ENCODE data around the gene GRIK5. TPM values are rescaled to one million over a fixed set of nuclear protein-coding genes. Genes with fewer than 3 reads are reported as not detected.

The GRIK5 gene
- total and polyA plus RNA-seq, 2 of the 8 experiments (the other 6 are each of a cell fraction or from before 2014, with no cell fraction given): 17.8 to 42.9 TPM

- H3K4me1 ChIP-seq (replicated peaks in 1 of 4; ENCODE audit: control insufficient read depth in 3 of 4, insufficient read depth in 4 of 4, low read length in 3 of 4): no peaks in the 10 kb centered on the region
- ChIA-PET POLR2A (ENCODE audit: partially characterized antibody) (interaction anchor here (0.6 to 0.8 kb wide), 2 partner anchors 8 to 46 kb away, joined by 3 read pairs; no protein-coding TSS in a partner anchor), CTCF (ENCODE audit: partially characterized antibody) (interaction anchor here (0.7 kb wide), 1 partner anchor 18 kb away, joined by 3 read pairs; no protein-coding TSS in a partner anchor)
- no peak overlapping the region for H3K27ac ChIP-seq (ENCODE audit: low read depth, low read length)
- peaks cover 0 to 3% of the 10 kb centered on the region in 2 experiments for H4K20me1 ChIP-seq (replicated peaks in 1 of 2; ENCODE audit: control insufficient read depth in 1 of 2, insufficient read depth in 2 of 2, low read length in 2 of 2)
- H2AFZ ChIP-seq (ENCODE audit: low read length): no peak overlapping the region
- H3K79me1 ChIP-seq (ENCODE audit: low read depth, low read length): no peaks in the 10 kb centered on the region
- H3K4me3 ChIP-seq (ENCODE audit: extremely low read depth in 1 of 4, insufficient read depth in 2 of 4, low read depth in 3 of 4, low read length in 4 of 4): no peak overlapping the region
- H2BK15ac ChIP-seq (ENCODE audit: low read length): no peak overlapping the region
- no peaks in the 10 kb centered on the region for H3K79me2 ChIP-seq (ENCODE audit: control insufficient read depth in 1 of 2, insufficient read depth in 2 of 2, low read length in 2 of 2)
- FAIRE-seq (no peak), DNase-seq (ENCODE audit: low read depth in 1 of 2, low spot score in 2 of 2) (no peak)
- WGBS, 2 experiments (ENCODE audit: extremely low coverage in 1 of 2, insufficient coverage in 1 of 2, insufficient read length in 1 of 2, insufficient replicate concordance in 2 of 2, low coverage in 1 of 2, low lambda C conversion rate in 2 of 2, missing lambda C conversion rate in 1 of 2): 94% methylated on average over 19 of the region's 19 CpGs; no CpG with 5 or more reads in 1 of the 2 experiments
- H2AK5ac ChIP-seq (ENCODE audit: low read depth, low read length): no peak overlapping the region
- no peak overlapping the region for H3K4ac ChIP-seq (replicated peaks; ENCODE audit: insufficient read length, low read depth, low read length)
- H3K23me2 ChIP-seq (ENCODE audit: low read depth, low read length): no peaks in the 10 kb centered on the region
- no peak overlapping the region for H3K9ac ChIP-seq (replicated peaks in 1 of 4; ENCODE audit: extremely low read depth in 1 of 4, low read depth in 3 of 4, low read length in 3 of 4)
- no peak overlapping the region for H4K5ac ChIP-seq (ENCODE audit: insufficient read length, low read depth, low read length)
- H3K18ac ChIP-seq (ENCODE audit: extremely low read depth, low read length): no peak overlapping the region
- no peak overlapping the region for H2BK120ac ChIP-seq (replicated peaks; ENCODE audit: low read depth, low read length)
- no peak overlapping the region for H2BK20ac ChIP-seq (ENCODE audit: low read length)
- no peaks in the 10 kb centered on the region for H3K9me3 ChIP-seq (ENCODE audit: insufficient read depth in 2 of 2, low read depth in 1 of 2, low read length in 1 of 2)
- H3K56ac ChIP-seq (replicated peaks; ENCODE audit: insufficient read length, low read depth, low read length): no peak overlapping the region
- no peak overlapping the region for H2BK5ac ChIP-seq (ENCODE audit: low read depth, low read length)
- no peaks in the 10 kb centered on the region for H3K27me3 ChIP-seq (replicated peaks in 1 of 4; ENCODE audit: control insufficient read depth in 3 of 4, extremely low read depth in 1 of 4, insufficient read depth in 3 of 4, low read length in 3 of 4)
- no peak overlapping the region for H4K91ac ChIP-seq (replicated peaks; ENCODE audit: insufficient read length, low read length)
- H3K14ac ChIP-seq (ENCODE audit: insufficient read length): no peak overlapping the region
- peaks cover 0 to 9% (median 0%) of the 10 kb centered on the region in 4 experiments; a peak in 3 of 8 replicates for H3K36me3 ChIP-seq (ENCODE audit: control insufficient read depth in 2 of 4, insufficient read depth in 4 of 4, low read length in 3 of 4)
- H2BK12ac ChIP-seq (ENCODE audit: low read depth, low read length): no peak overlapping the region
- H3K4me2 ChIP-seq (ENCODE audit: insufficient read depth in 1 of 2, low read depth in 2 of 2, low read length in 2 of 2): no peak overlapping the region
- no peak overlapping the region for H4K8ac ChIP-seq (ENCODE audit: extremely low read depth, insufficient read depth, low read length)
- no peak overlapping the region for H3K23ac ChIP-seq (ENCODE audit: insufficient read length)
- TF ChIP-seq RBBP5 (IDR thresholded peaks at IDR 0.05; ENCODE audit: borderline replicate concordance, low read depth, low read length): no peak
- TF ChIP-seq GABPA (IDR thresholded peaks at IDR 0.05; ENCODE audit: borderline replicate concordance, insufficient read depth, low read length): no peak
- TF ChIP-seq POU5F1 (IDR thresholded peaks at IDR 0.05; ENCODE audit: low read depth, low read length): no peak
- TF ChIP-seq RXRA (IDR thresholded peaks at IDR 0.05; ENCODE audit: insufficient read depth, low read depth, low read length): no peak
- TF ChIP-seq ASH2L (IDR thresholded peaks at IDR 0.05; ENCODE audit: low read length): no peak
- no peak for TF ChIP-seq SP2 (IDR thresholded peaks at IDR 0.05; ENCODE audit: low read length)
- no peak for TF ChIP-seq TAF1 (IDR thresholded peaks at IDR 0.05; ENCODE audit: low read depth, low read length)
- no peak for TF ChIP-seq POLR2A (IDR thresholded peaks at IDR 0.05; ENCODE audit: control extremely low read depth in 1 of 2, low read depth in 2 of 2, low read length in 2 of 2)
Observed at GRCh38 chr19:41969772-41970458, 100.1 kb downstream of the GRIK5 start.
